Activated CD8-positive, alpha-beta memory T cell treated with anti-CD3 and anti-CD28 coated beads, Interleukin-2, amount 50 U/mL, for 24 hours (primary cell): Measurements from ENCODE around the gene FAM167B.

ENCODE experiments used
- DNase-seq: peaks from one replicate; pipeline ENCODE4 v3.0.0-alpha.2; 2020; ENCODE audit errors: extremely low read depth

The FAM167B gene

GRCh38 chr1:32223683-32224082, 23.3 kb upstream of the FAM167B start:
- DNase-seq = no peak

GRCh38 chr1:32224285-32224684, 22.7 kb upstream of the FAM167B start:
- DNase-seq = no peak

GRCh38 chr1:32228771-32229170, 18.3 kb upstream of the FAM167B start:
- DNase-seq = no peak

- DNase-seq = no peak
Observed at GRCh38 chr1:32231843-32232432, 15.1 kb upstream of the FAM167B start.

DNA sequence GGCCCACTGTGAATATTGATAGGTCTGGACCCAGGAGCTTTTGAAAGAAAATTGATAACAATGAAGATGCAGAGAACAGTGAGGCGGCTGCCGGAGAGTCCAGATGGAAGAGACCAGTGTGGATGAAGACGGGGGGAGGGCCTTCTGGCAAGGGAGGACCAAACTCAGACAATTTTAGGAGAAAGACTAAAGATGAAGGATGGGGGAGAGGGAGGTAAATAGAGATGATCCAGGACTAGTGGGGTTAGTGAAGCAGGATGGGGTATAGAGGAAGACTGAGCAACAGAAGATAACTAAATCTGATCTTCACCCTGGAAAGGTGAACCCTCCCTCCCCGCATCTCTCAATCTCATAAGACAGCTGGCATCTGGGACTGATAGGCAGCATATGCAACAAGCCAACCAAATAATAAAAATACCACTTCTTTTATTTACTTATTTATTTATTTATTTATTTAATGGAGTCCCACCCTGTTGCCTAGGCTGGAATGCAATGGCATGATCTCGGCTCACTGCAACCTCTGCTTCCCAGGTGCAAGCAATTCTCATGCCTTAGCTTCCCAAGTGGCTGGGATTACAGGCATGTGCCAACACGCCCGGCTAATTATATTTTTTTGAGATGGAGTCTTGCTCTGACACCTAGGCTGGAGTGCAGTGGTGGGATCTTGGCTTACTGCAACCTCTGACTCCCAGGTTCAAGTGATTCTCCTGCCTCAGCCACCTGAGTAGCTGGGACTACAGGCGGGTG, 14.3 kb upstream of the FAM167B start:
- no peak for DNase-seq

GRCh38 chr1:32234792-32235191, 12.2 kb upstream of the FAM167B start:
- no peak for DNase-seq

DNA sequence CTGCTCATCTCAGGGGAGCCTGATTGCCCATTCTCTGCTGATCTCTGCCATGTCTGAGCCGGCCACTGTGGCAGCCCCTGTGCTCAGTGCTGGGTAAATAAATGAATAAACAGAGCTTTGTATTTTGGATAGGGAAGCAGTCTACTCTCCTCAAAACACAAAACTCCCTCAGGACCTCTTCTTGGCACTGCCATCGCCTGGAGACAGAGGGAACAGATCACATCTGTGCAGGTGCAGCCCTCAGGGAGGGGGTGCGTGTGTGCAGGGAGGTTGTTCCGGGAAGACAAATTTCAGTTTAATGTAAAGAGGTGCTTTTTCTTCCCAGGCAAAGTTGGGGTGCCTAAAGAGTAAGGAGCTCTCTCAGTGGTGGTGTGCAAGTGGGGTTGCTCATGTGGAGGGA, 7.7 kb upstream of the FAM167B start:
- DNase-seq = no peak

- no peak for DNase-seq
Observed at GRCh38 chr1:32239790-32240139, 7.3 kb upstream of the FAM167B start.

DNA sequence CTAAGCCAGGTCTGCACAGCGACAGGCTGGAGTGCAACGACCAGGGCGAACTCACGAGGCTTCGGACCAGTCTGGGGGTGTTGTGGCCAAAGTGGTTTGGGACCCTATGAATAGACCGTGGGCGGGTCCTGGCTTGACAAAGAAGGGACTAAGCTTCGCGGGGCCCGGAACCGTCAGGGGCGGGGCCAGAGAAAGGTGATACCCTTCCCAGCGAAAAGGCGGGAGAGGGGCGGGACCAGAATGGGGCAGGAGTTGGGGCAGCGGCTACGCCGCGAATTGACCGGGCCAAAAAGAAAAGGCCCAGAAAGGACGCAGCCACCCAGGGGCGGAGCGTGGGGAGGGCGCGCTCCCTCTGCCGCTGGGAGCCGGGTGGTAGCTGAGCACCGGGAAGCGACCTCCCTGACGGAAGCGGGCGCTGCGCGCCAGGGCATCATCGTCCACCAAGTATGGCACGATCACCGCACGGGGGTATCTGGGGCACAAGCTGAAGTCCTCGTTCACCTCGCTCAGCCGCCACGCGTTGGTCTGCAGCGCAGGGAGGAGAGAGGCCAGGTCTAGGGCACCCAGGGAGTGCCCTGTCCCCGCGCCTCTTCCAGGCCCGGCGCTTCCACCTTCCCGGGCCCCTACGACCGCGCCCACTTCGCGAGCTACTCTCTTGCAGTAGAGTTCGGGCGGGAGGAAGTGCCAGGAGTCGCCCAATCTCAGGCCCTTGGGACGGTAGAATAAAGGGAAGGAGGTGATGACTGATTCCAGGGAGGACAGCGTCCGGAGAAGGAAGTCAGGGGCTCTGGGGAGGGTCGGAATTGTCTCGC, 6.7 kb upstream of the FAM167B start:
- no peak for DNase-seq

DNA sequence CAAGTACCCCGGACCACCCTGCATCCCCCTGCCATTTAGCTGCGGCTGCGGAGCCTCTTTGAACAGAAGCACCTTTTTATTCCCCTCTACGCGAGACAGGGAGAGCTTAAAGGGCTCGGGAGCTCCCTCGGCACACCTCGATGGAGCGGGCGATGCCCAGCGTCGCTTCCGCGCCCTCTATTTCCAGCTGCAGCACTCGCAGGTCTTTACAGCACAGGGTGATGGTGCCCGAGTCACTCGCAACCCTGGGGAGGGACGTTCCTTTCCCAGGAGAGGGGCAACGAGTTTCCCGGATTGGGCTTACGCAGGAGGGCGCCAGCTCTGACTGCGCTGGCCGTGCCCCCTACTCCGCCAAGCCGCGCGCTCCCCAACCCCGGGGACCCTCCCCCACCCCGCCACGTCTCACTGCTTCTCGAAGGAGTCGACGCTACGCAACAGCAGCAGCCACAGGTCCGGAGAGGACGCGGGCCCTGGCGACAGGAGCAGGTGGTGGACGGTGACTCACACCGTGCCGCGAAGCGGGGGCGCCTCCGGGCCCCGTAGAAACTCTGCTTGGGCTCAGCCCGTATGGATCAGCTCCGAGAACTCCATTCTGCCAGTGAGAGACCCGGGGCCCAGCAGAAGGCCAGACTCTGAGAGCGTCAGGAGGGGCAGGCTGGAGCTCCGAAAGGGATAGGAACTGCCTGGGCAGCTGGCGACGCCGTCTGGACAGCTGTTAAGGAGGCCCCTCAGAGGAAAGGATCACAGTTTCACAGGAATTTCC, 5.8 kb upstream of the FAM167B start:
- DNase-seq = no peak

GRCh38 chr1:32242341-32242851, 4.6 kb upstream of the FAM167B start:
- DNase-seq = no peak

GRCh38 chr1:32247452-32247851, 430 bp downstream of the FAM167B start:
- DNase-seq = no peak

DNA sequence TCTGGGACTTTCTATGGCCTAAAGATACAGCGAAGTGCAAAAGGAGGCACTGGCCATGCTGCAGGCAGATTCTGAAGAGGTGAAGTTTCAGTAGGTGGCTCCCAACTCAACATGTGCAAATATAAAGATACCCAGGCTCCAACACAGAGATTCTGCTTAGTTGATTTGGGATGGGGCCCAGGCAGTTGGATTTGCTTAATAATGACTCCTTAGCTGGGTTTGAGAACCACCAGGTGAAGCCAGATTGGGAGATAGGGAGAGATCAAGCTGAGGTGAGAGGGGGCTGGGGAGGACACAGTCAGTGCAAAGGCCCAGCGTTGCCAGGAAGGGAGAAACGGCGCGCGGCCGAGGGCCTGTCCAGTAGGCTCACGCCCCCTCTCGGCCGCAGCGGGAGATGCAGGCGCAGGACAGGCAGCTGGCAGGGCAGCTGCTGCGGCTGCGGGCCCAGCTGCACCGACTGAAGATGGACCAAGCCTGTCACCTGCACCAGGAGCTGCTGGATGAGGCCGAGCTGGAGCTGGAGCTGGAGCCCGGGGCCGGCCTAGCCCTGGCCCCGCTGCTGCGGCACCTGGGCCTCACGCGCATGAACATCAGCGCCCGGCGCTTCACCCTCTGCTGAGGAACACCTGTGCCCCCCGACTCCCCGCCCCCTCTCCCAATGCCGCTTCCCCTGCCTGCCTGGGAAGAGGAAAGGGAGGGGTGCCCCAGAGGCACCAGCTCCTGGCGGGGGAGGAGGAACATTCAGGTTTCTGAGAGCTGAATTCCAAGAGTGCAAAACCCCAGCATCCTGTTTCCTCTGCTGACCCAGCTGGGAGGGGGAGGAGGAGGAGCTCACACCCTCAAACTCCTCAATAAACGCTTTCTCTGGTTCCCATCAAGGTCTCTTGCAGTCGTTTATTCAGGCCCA, 1.2 kb downstream of the FAM167B start:
- peak; percentile 51 for DNase-seq

- DNase-seq = peak; percentile 65
Observed at GRCh38 chr1:32249831-32250525, 3.0 kb downstream of the FAM167B start.

DNA sequence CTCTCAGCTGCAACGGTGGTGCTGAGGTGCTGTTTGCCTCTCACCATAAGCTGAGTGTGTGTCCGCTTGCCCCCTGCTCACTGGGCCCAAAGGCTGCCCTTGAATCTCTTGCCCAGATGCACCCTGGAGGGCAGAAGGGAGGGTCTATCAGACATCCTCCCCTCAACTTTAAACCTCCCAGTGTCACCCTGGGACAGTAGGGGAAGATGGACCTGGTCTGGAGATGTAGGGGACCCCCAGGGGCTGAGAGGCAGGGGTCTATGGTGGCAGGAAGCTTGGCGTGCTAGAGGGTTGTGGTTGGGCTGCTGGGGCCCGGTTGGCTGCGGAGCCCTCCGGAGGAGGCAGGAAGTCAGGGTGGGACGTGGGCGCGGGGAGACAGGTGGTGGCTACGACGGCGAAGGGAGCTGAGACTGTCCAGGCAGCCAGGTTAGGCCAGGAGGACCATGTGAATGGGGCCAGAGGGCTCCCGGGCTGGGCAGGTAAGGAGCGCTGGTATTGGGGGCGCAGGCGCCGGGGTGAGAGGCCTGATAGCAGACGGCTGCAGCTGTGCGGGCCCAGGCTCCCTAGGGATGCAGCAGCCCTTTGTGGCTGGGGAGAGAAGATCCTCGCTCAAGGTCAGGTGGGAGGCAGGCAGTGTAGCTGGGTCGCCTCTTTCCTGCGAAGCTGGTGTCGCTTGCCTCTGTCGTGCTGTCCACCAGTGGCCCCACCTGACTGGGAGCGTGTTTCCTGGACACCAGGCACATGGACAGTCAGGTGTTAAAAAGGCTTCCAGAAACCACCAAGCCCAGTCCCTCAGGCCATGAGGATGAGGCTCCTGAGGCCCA, 4.1 kb downstream of the FAM167B start, which contains the start of gene LCK:
Gene LCK, plus strand, starts transcription at position 373 of the 824 bp plus-strand sequence. CDS start 23,065 bp downstream, outside the sequence.
- DNase-seq = no peak

DNA sequence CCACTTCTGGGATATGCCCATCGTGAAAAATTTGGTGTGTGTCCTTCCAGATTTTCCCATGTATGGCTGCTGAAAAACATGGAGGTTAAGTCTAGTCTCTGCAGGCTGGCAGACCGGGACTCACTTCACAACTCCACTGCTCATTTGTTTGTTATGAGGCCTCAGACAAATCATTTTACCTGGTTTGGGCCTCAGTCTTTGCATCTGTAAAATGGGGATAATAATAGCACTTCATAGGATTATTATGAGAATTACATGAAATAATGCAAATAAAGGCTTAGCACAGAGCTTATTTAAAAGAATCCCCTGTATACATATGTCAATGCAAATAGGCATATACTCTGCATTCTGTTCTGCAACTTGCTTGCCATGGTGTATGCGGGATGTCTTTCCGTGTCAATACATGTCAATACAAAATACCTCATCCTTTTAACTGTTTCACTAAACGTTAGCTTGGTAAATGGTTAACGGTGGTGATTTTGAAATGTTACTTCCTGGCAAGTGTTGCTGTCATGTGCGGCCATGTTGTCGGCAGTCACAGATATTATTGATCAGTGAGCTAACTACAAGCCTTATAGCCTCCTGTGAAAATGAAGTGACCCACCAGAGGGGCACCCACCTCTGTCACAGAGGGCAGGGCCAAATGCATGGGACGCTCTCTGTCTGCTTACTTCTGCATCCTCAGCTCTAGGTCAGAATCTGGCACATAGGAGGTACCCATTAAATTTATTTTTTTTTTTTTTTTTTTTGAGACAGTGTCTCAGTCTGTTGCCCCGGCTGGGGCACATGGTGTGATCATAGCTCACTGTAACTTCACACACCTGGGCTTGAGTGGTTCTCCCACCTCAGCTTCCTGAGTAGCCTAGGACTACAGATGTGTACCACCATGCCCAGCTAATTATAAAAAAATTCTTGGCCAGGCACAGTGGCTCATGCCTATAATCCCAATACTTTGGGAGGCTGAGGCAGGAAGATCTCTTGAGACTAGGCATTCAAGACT, 8.3 kb downstream of the FAM167B start:
- DNase-seq = no peak

DNA sequence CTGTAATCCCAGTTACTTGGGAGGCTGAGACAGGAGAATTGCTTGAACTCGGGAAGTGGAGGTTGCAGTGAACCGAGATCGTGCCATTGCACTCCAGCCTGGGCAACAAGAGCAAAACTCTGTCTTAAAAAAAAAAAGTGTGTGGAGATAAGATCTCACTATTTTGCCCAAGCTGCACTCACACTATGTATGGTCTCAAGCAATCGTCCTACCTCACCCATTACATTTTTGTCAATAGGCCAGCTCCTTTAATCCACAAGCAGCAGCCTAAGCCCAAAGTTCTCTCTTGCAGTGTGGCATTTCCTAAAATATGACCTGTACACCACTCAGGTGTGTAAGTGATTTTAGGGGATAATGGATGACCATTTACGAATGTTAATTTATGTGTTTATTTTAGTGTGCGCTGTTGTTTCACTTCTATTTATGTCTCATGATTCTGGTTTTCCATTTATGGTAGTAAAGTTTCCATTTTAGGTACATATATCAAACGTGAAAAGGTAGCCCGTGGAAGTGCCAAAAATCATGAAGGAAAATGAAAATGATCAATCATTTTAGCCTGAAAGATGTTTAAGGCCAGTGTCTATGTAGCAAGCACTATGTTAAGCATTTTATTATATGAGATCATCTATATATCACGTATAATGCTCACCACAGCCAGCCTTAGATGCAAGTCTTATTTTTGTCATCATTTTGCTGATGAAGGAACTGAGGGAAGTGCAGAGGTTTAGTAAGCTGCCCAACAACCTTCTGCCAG, 9.6 kb downstream of the FAM167B start:
- no peak for DNase-seq

GRCh38 chr1:32257227-32257508, 10.1 kb downstream of the FAM167B start:
- no peak for DNase-seq
